Measurements from ENCODE around the gene DR1. TPM values are rescaled to one million over a fixed set of nuclear protein-coding genes. Genes with fewer than 3 reads are reported as not detected.
A peak's percentile ranks its signal among the peaks of the same experiment; 100 is the strongest.

Gene DR1
- total and polyA plus RNA-seq, 2 experiments from 2014 or later = 49.2 to 51.0 TPM

- peaks cover 4% of the 10 kb centered on the region; the same call in 1 of the 2 replicates for H3K4me1 ChIP-seq (ENCODE audit: insufficient read depth)
- H3F3A ChIP-seq (ENCODE audit: insufficient read depth) = no peaks in the 10 kb centered on the region
- 40 to 44% methylated on average over 3 of the region's 3 CpGs for WGBS, 2 experiments (ENCODE audit: low coverage in 1 of 2, low lambda C conversion rate in 2 of 2, missing lambda C conversion rate in 2 of 2)
- no peak overlapping the region for H3K9ac ChIP-seq
- H3K4me2 ChIP-seq (ENCODE audit: unreplicated experiment) = peak overlapping the region; percentile 2
- H3K9me3 ChIP-seq (ENCODE audit: low read depth) = no peaks in the 10 kb centered on the region
- H3K27me3 ChIP-seq (replicated peaks; ENCODE audit: insufficient read depth) = no peaks in the 10 kb centered on the region
- H3K79me2 ChIP-seq (ENCODE audit: insufficient read depth) = no peaks in the 10 kb centered on the region
- H2AFZ ChIP-seq = peak overlapping the region; percentile 58
- no peaks in the 10 kb centered on the region for H4K20me1 ChIP-seq (ENCODE audit: insufficient read depth)
- DNase-seq = no peak
- no peak overlapping the region for H3K27ac ChIP-seq
- TF ChIP-seq EZH2 (IDR thresholded peaks at IDR 0.05; ENCODE audit: insufficient read depth, poor library complexity, severe bottlenecking) (no peak), EZH2phosphoT487 (IDR thresholded peaks at IDR 0.05; ENCODE audit: insufficient read depth, low read depth) (no peak)
- no peaks in the 10 kb centered on the region for H3K36me3 ChIP-seq (ENCODE audit: low read depth)
- in situ Hi-C loops (cut with MboI) = no loop called here
- no peak overlapping the region for H3K4me3 ChIP-seq
- no peaks in the 10 kb centered on the region for H3K9me2 ChIP-seq (ENCODE audit: insufficient read depth)
Observed at GRCh38 chr1:93414749-93415148, 69.0 kb downstream of the DR1 start.

- TF ChIP-seq EZH2phosphoT487 (IDR thresholded peaks at IDR 0.05; ENCODE audit: insufficient read depth, low read depth) (no peak), EZH2 (IDR thresholded peaks at IDR 0.05; ENCODE audit: insufficient read depth, poor library complexity, severe bottlenecking) (no peak)
- H3K4me3 ChIP-seq = no peak overlapping the region
- H3K36me3 ChIP-seq (ENCODE audit: low read depth) = no peaks in the 10 kb centered on the region
- H3K4me1 ChIP-seq (ENCODE audit: insufficient read depth) = peaks cover 4% of the 10 kb centered on the region; the same call in 1 of the 2 replicates
- H3K9me2 ChIP-seq (ENCODE audit: insufficient read depth) = no peaks in the 10 kb centered on the region
- H3K9ac ChIP-seq = no peak overlapping the region
- H3K27me3 ChIP-seq (replicated peaks; ENCODE audit: insufficient read depth) = no peaks in the 10 kb centered on the region
- H2AFZ ChIP-seq = peak overlapping the region; percentile 58
- H4K20me1 ChIP-seq (ENCODE audit: insufficient read depth) = no peaks in the 10 kb centered on the region
- no peaks in the 10 kb centered on the region for H3K79me2 ChIP-seq (ENCODE audit: insufficient read depth)
- no peak for DNase-seq
- 73 to 77% methylated on average over 3 of the region's 3 CpGs for WGBS, 2 experiments (ENCODE audit: low coverage in 1 of 2, low lambda C conversion rate in 2 of 2, missing lambda C conversion rate in 2 of 2)
- in situ Hi-C loops (cut with MboI) = no loop called here
- H3K4me2 ChIP-seq (ENCODE audit: unreplicated experiment) = peak overlapping the region; percentile 2
- no peaks in the 10 kb centered on the region for H3K9me3 ChIP-seq (ENCODE audit: low read depth)
- no peak overlapping the region for H3K27ac ChIP-seq
- H3F3A ChIP-seq (ENCODE audit: insufficient read depth) = no peaks in the 10 kb centered on the region
Observed at GRCh38 chr1:93415296-93415695, 69.6 kb downstream of the DR1 start.

GRCh38 chr1:93416183-93416582 lies 70.5 kb downstream of the DR1 start:
- no peak for DNase-seq
- in situ Hi-C loops (cut with MboI) = no loop called here
- no peaks in the 10 kb centered on the region for H3K79me2 ChIP-seq (ENCODE audit: insufficient read depth)
- WGBS, 2 experiments (ENCODE audit: low coverage in 1 of 2, low lambda C conversion rate in 2 of 2, missing lambda C conversion rate in 2 of 2) = 88% methylated on average over 2 of the region's 2 CpGs
- no peak overlapping the region for H3K27ac ChIP-seq
- H3F3A ChIP-seq (ENCODE audit: insufficient read depth) = no peaks in the 10 kb centered on the region
- no peak overlapping the region for H3K9ac ChIP-seq
- H3K9me3 ChIP-seq (ENCODE audit: low read depth) = no peaks in the 10 kb centered on the region
- no peak overlapping the region for H3K4me2 ChIP-seq (ENCODE audit: unreplicated experiment)
- no peaks in the 10 kb centered on the region for H3K36me3 ChIP-seq (ENCODE audit: low read depth)
- H3K9me2 ChIP-seq (ENCODE audit: insufficient read depth) = no peaks in the 10 kb centered on the region
- no peaks in the 10 kb centered on the region for H3K27me3 ChIP-seq (replicated peaks; ENCODE audit: insufficient read depth)
- H4K20me1 ChIP-seq (ENCODE audit: insufficient read depth) = no peaks in the 10 kb centered on the region
- peaks cover 4% of the 10 kb centered on the region; the same call in 1 of the 2 replicates for H3K4me1 ChIP-seq (ENCODE audit: insufficient read depth)
- TF ChIP-seq EZH2phosphoT487 (IDR thresholded peaks at IDR 0.05; ENCODE audit: insufficient read depth, low read depth) = no peak
- TF ChIP-seq EZH2 (IDR thresholded peaks at IDR 0.05; ENCODE audit: insufficient read depth, poor library complexity, severe bottlenecking) = no peak
- H2AFZ ChIP-seq = no peak overlapping the region
- H3K4me3 ChIP-seq = no peak overlapping the region

Small RNA genes within 50 kb of the gene (small RNA-seq; reads per million reads assigned to genes)
- gene RF00019 (ENCODE audit: low read depth, low replicate concordance) = not detected

Other genes starting within 250 kb of the DR1 start
- gene TMED5, start 165.5 kb upstream of the DR1 start, total RNA-seq (2014; rRNA removed; shearing (Covaris generic)) = 37.4 and 39.0 TPM in 2 replicates
- 49.2 and 53.9 TPM in 2 replicates for gene TMED5, start 165.5 kb upstream of the DR1 start, polyA plus RNA-seq (2016; fragmentation: Nextera tagmentation; extraction: Ambion mirVana)
- gene CCDC18, start 165.2 kb upstream of the DR1 start, total RNA-seq (2014; rRNA removed; shearing (Covaris generic)) = 7.8 and 9.7 TPM in 2 replicates
- gene CCDC18, start 165.2 kb upstream of the DR1 start, polyA plus RNA-seq (2016; fragmentation: Nextera tagmentation; extraction: Ambion mirVana) = 5.7 and 8.8 TPM in 2 replicates
- 22.4 and 22.6 TPM in 2 replicates for gene FNBP1L, start 102.2 kb downstream of the DR1 start, total RNA-seq (2014; rRNA removed; shearing (Covaris generic))
- 16.9 and 19.1 TPM in 2 replicates for gene FNBP1L, start 102.2 kb downstream of the DR1 start, polyA plus RNA-seq (2016; fragmentation: Nextera tagmentation; extraction: Ambion mirVana)